ENCODE measurements around the gene ZNF532.

GRCh38 chr18:58838165-58838860, 26.4 kb upstream of the ZNF532 start:
- no peak for TF ChIP-seq CTCF (IDR thresholded peaks at IDR 0.05)
- no peak for TF ChIP-seq POLR2AphosphoS5 (IDR thresholded peaks at IDR 0.05; ENCODE audit: low read depth, low read length)
- TF ChIP-seq TCF7L2 (IDR thresholded peaks at IDR 0.05; ENCODE audit: low read depth, low read length) = no peak
- no peak for TF ChIP-seq SIN3A (IDR thresholded peaks at IDR 0.05; ENCODE audit: borderline replicate concordance, insufficient read depth, low read depth, low read length)
- TF ChIP-seq, protein P1, sequence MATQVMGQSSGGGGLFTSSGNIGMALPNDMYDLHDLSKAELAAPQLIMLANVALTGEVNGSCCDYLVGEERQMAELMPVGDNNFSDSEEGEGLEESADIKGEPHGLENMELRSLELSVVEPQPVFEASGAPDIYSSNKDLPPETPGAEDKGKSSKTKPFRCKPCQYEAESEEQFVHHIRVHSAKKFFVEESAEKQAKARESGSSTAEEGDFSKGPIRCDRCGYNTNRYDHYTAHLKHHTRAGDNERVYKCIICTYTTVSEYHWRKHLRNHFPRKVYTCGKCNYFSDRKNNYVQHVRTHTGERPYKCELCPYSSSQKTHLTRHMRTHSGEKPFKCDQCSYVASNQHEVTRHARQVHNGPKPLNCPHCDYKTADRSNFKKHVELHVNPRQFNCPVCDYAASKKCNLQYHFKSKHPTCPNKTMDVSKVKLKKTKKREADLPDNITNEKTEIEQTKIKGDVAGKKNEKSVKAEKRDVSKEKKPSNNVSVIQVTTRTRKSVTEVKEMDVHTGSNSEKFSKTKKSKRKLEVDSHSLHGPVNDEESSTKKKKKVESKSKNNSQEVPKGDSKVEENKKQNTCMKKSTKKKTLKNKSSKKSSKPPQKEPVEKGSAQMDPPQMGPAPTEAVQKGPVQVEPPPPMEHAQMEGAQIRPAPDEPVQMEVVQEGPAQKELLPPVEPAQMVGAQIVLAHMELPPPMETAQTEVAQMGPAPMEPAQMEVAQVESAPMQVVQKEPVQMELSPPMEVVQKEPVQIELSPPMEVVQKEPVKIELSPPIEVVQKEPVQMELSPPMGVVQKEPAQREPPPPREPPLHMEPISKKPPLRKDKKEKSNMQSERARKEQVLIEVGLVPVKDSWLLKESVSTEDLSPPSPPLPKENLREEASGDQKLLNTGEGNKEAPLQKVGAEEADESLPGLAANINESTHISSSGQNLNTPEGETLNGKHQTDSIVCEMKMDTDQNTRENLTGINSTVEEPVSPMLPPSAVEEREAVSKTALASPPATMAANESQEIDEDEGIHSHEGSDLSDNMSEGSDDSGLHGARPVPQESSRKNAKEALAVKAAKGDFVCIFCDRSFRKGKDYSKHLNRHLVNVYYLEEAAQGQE (IDR thresholded peaks at IDR 0.05; ENCODE audit: insufficient read depth in 1 of 2, low read depth in 2 of 2, low read length in 1 of 2) = no peak
